ENCODE data around the gene WAC.
"Not testable (repeated sequence)": the region's sequence is repeated elsewhere in the genome, so short reads cannot be mapped to it uniquely, and the experiment has no call there.

Gene WAC

DNA sequence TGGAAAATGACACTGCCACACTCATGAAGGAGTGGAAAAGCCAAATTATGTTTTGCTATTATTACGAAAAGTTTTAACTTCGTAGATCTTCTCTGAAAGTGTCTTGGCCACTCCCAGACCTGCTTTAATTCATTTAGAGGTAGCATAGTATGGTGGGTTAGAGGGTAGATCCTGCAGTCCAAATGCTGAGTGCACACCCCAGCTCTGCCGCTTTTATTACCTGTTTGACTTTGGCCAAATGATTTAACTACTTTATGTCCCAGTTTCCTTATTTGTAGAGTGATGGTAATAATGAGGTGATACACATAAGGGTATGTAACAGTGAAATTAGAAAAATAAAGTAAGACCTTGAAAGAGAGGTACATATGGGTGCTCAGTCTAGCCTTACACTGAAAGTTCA, 23.6 kb upstream of the WAC start:
- Histone ChIP-seq H3K36me3 (ENCODE audit: insufficient read depth, low read length) (no peaks in the 10 kb centered on the region), H3K4me1 (ENCODE audit: insufficient read depth, low read length, severe bottlenecking) (no peaks in the 10 kb centered on the region), H3K9me2 (ENCODE audit: low read depth, low read length) (no peaks in the 10 kb centered on the region), H2AFZ (ENCODE audit: low read length) (no peak overlapping the region), H3K27ac (ENCODE audit: low read depth, low read length, poor library complexity, severe bottlenecking) (no peak overlapping the region), H3F3A (ENCODE audit: insufficient read depth, low read length) (no peaks in the 10 kb centered on the region), H3K4me3 (ENCODE audit: low read depth, low read length, poor library complexity, severe bottlenecking) (no peak overlapping the region), H3K9me3 (ENCODE audit: low read length) (no peaks in the 10 kb centered on the region), H3K79me2 (ENCODE audit: insufficient read depth, low read length) (no peaks in the 10 kb centered on the region), H4K20me1 (ENCODE audit: insufficient read depth, low read length) (no peaks in the 10 kb centered on the region), H3K9ac (ENCODE audit: low read length) (no peak overlapping the region), H3K27me3 (ENCODE audit: insufficient read depth, low read length) (no peaks in the 10 kb centered on the region), H3K4me2 (ENCODE audit: low read length) (no peak overlapping the region)
- TF ChIP-seq, protein P1, sequence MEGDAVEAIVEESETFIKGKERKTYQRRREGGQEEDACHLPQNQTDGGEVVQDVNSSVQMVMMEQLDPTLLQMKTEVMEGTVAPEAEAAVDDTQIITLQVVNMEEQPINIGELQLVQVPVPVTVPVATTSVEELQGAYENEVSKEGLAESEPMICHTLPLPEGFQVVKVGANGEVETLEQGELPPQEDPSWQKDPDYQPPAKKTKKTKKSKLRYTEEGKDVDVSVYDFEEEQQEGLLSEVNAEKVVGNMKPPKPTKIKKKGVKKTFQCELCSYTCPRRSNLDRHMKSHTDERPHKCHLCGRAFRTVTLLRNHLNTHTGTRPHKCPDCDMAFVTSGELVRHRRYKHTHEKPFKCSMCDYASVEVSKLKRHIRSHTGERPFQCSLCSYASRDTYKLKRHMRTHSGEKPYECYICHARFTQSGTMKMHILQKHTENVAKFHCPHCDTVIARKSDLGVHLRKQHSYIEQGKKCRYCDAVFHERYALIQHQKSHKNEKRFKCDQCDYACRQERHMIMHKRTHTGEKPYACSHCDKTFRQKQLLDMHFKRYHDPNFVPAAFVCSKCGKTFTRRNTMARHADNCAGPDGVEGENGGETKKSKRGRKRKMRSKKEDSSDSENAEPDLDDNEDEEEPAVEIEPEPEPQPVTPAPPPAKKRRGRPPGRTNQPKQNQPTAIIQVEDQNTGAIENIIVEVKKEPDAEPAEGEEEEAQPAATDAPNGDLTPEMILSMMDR (IDR thresholded peaks at IDR 0.05; ENCODE audit: low read length), result no peak
- TF ChIP-seq EZH2 (IDR thresholded peaks at IDR 0.05; ENCODE audit: borderline replicate concordance, low read length), result no peak

DNA sequence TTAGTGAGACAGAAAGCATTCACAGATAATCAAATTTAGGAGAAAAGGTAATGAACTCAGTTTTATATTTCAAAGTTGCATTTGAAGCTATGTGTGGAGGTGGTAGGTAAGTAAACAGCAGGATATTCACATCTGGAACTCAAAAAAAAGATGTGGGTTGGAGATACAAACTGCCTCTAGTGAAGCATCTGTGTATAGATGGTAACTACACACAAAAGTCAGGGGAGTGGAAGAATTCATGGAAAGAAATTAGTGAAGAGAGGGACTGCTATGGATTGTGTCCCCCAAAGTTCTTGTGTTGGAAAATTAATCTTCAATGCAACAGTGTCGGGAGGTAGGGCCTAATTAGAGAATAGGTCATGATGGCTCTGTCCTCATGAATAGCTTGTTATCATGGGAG, 18.3 kb upstream of the WAC start:
- Histone ChIP-seq H3K9me3 (ENCODE audit: low read length) (no peaks in the 10 kb centered on the region), H3K27ac (ENCODE audit: low read depth, low read length, poor library complexity, severe bottlenecking) (no peak overlapping the region), H2AFZ (ENCODE audit: low read length) (no peak overlapping the region), H4K20me1 (ENCODE audit: insufficient read depth, low read length) (no peaks in the 10 kb centered on the region), H3F3A (ENCODE audit: insufficient read depth, low read length) (no peaks in the 10 kb centered on the region), H3K27me3 (ENCODE audit: insufficient read depth, low read length) (no peaks in the 10 kb centered on the region), H3K79me2 (ENCODE audit: insufficient read depth, low read length) (no peaks in the 10 kb centered on the region), H3K4me1 (ENCODE audit: insufficient read depth, low read length, severe bottlenecking) (no peaks in the 10 kb centered on the region), H3K4me3 (ENCODE audit: low read depth, low read length, poor library complexity, severe bottlenecking) (no peak overlapping the region), H3K9ac (ENCODE audit: low read length) (no peak overlapping the region), H3K4me2 (ENCODE audit: low read length) (no peak overlapping the region), H3K36me3 (ENCODE audit: insufficient read depth, low read length) (no peaks in the 10 kb centered on the region), H3K9me2 (ENCODE audit: low read depth, low read length) (no peaks in the 10 kb centered on the region)
- TF ChIP-seq, protein P1 (IDR thresholded peaks at IDR 0.05; ENCODE audit: low read length), result no peak
- TF ChIP-seq EZH2 (IDR thresholded peaks at IDR 0.05; ENCODE audit: borderline replicate concordance, low read length), result no peak

DNA sequence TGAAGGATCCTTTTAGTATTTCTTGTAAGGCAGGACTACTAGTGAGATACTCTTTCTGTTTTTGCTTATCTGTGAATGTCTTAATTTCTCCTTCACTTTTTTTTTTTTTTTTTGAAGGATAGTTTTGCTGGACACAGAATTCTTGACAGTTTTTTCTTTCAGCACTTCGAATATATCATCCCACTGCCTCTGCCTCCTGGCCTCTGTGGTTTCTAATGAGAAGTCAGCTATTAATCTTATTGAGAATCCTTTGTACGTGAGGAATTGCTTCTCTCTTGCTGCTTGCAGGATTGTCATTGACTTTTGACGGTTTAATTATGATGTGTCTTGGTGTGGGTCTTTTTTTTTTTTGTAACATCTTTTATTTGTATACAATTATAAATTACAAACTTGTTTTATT, 12.6 kb upstream of the WAC start:
- Histone ChIP-seq H3K36me3 (ENCODE audit: insufficient read depth, low read length) (peaks cover 13% of the 10 kb centered on the region), H3F3A (ENCODE audit: insufficient read depth, low read length) (no peaks in the 10 kb centered on the region), H3K27me3 (ENCODE audit: insufficient read depth, low read length) (no peaks in the 10 kb centered on the region), H4K20me1 (ENCODE audit: insufficient read depth, low read length) (no peaks in the 10 kb centered on the region), H3K4me3 (ENCODE audit: low read depth, low read length, poor library complexity, severe bottlenecking) (no peak overlapping the region), H2AFZ (ENCODE audit: low read length) (no peak overlapping the region), H3K4me2 (ENCODE audit: low read length) (no peak overlapping the region), H3K4me1 (ENCODE audit: insufficient read depth, low read length, severe bottlenecking) (no peaks in the 10 kb centered on the region), H3K9me3 (ENCODE audit: low read length) (peaks cover 8% of the 10 kb centered on the region; the same call in 1 of the 2 replicates), H3K9me2 (ENCODE audit: low read depth, low read length) (no peaks in the 10 kb centered on the region), H3K27ac (ENCODE audit: low read depth, low read length, poor library complexity, severe bottlenecking) (no peak overlapping the region), H3K79me2 (ENCODE audit: insufficient read depth, low read length) (no peaks in the 10 kb centered on the region), H3K9ac (ENCODE audit: low read length) (no peak overlapping the region)
- TF ChIP-seq, protein P1 (IDR thresholded peaks at IDR 0.05; ENCODE audit: low read length), result no peak
- TF ChIP-seq EZH2 (IDR thresholded peaks at IDR 0.05; ENCODE audit: borderline replicate concordance, low read length), result no peak

DNA sequence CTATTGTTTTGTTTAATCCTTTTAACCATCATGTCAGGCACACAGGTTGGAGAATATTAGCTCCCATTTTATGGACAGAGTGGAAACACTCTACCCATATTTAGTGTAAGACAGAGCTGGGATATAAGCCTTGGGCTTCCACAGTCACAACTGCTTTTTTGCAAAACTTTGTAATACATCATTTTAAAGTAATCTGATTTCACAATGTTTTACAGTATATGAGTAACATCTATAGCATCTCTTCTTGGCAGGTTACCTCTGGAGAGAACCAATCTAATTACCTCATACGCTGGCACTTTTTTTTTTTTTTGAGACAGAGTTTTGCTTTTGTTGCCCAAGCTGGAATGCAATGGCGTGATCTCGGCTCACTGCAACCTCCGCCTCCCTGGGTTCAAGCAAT, 12.1 kb upstream of the WAC start:
- H4K20me1 ChIP-seq (ENCODE audit: insufficient read depth, low read length); H3K9me2 ChIP-seq (ENCODE audit: low read depth, low read length); H3K4me1 ChIP-seq (ENCODE audit: insufficient read depth, low read length, severe bottlenecking); H3K27ac ChIP-seq (ENCODE audit: low read depth, low read length, poor library complexity, severe bottlenecking); H3K4me3 ChIP-seq (ENCODE audit: low read depth, low read length, poor library complexity, severe bottlenecking); H3K4me2 ChIP-seq (ENCODE audit: low read length); H3K79me2 ChIP-seq (ENCODE audit: insufficient read depth, low read length); H3K27me3 ChIP-seq (ENCODE audit: insufficient read depth, low read length); H2AFZ ChIP-seq (ENCODE audit: low read length); H3K9me3 ChIP-seq (ENCODE audit: low read length); H3K9ac ChIP-seq (ENCODE audit: low read length); H3F3A ChIP-seq (ENCODE audit: insufficient read depth, low read length): not testable (repeated sequence)
- H3K36me3 ChIP-seq (ENCODE audit: insufficient read depth, low read length), result peaks cover 18% of the 10 kb centered on the region

DNA sequence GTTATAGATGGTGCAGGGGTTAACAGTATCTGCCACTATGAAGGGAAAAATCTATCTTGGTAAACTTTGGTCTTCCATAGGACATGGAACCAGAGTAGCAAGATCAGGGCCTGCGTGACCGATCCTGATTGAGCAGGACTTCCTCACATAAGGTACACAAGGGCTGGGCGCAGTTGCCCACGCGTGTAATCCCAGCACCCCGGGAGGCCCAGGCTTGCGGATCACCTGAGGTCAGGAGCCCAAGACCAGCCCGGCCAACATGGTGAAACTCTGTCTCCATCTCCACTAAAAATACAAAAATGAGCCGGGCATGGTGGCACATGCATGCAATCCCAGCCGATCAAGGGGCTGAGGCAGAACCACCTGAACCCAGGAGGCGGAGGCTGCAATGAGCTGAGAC, 11.0 kb upstream of the WAC start:
- H2AFZ ChIP-seq (ENCODE audit: low read length); H3K4me2 ChIP-seq (ENCODE audit: low read length); H3K79me2 ChIP-seq (ENCODE audit: insufficient read depth, low read length); H3K9ac ChIP-seq (ENCODE audit: low read length); H3K9me2 ChIP-seq (ENCODE audit: low read depth, low read length); H3K9me3 ChIP-seq (ENCODE audit: low read length); H3K4me1 ChIP-seq (ENCODE audit: insufficient read depth, low read length, severe bottlenecking); H3K4me3 ChIP-seq (ENCODE audit: low read depth, low read length, poor library complexity, severe bottlenecking); H3K27me3 ChIP-seq (ENCODE audit: insufficient read depth, low read length); H3F3A ChIP-seq (ENCODE audit: insufficient read depth, low read length); H4K20me1 ChIP-seq (ENCODE audit: insufficient read depth, low read length); H3K27ac ChIP-seq (ENCODE audit: low read depth, low read length, poor library complexity, severe bottlenecking): not testable (repeated sequence)
- H3K36me3 ChIP-seq (ENCODE audit: insufficient read depth, low read length), result peaks cover 24% of the 10 kb centered on the region
